Suprapubic skin (tissue), 4 donors: ENCODE data around the gene PACS2. TPM values are rescaled to one million over a fixed set of nuclear protein-coding genes. Genes with fewer than 3 reads are reported as not detected.

Experiments used
- DNase-seq, 2 donors: peaks; one replicate each; pipeline ENCODE4 v3.0.0-alpha.2; 2019; ENCODE audit warnings: low spot score in 2 of 2
- H3K27ac ChIP-seq: fragments of 200-600 bp; sonication (generic); one replicate; pipeline ENCODE4 v1.5.1; 2019
- H3K27me3 ChIP-seq: fragments of 200-600 bp; sonication (generic); one replicate; pipeline ENCODE4 v1.5.1; 2019
- H3K36me3 ChIP-seq: fragments of 200-600 bp; sonication (generic); one replicate; pipeline ENCODE4 v1.5.1; 2019
- H3K4me1 ChIP-seq: fragments of 200-600 bp; sonication (generic); one replicate; pipeline ENCODE4 v1.5.1; 2019
- H3K4me3 ChIP-seq: fragments of 200-600 bp; sonication (generic); one replicate; pipeline ENCODE4 v1.5.1; 2019; ENCODE audit warnings: mild to moderate bottlenecking
- H3K9me3 ChIP-seq: fragments of 200-600 bp; sonication (generic); one replicate; pipeline ENCODE4 v1.5.1; 2019
- EP300 ChIP-seq: sonication (generic); formaldehyde crosslinking; IDR thresholded peaks from one replicate; pipeline ENCODE4 v1.6.1; 2017; ENCODE audit warnings: antibody characterized with exemption
- POLR2A ChIP-seq, 2 donors: fragments of 450-650 bp; IDR thresholded peaks; one replicate each; pipeline ENCODE4 v1.6.1; 2017; ENCODE audit warnings: antibody characterized with exemption in 2 of 2, mild to moderate bottlenecking in 2 of 2, moderate library complexity in 2 of 2
- POLR2AphosphoS5 ChIP-seq, 3 donors: sonication (generic); formaldehyde crosslinking; IDR thresholded peaks; one replicate each; pipeline ENCODE4 v1.6.1; 2017; ENCODE audit warnings: antibody characterized with exemption in 3 of 3
- WGBS: methylation state at CpG from one replicate; pipeline ENCODE4 v1.1.5; 2018; 5-methylcytosine and 5-hydroxymethylcytosine counted together
- total RNA-seq, 4 donors: library from RNA; depleted of rRNA; stranded (reverse); fragments of >200 nt; gene quantifications; one replicate each; pipeline ENCODE4 v1.1.0, GENCODE V29; 2016
- TF ChIP-seq, protein P1 (sequence below), 2 donors: fragments of 200-600 bp in 1 of 2; fragments of 450-650 bp in 1 of 2; sonication (generic) in 1 of 2; IDR thresholded peaks; one replicate each; pipeline ENCODE4 v1.5.1; 2016 to 2019; ENCODE audit warnings: antibody characterized with exemption in 2 of 2, mild to moderate bottlenecking in 1 of 2, moderate library complexity in 1 of 2

Gene PACS2
- total RNA-seq, 4 donors from 2014 or later: 41.9 to 100 (median 66.6) TPM

DNA sequence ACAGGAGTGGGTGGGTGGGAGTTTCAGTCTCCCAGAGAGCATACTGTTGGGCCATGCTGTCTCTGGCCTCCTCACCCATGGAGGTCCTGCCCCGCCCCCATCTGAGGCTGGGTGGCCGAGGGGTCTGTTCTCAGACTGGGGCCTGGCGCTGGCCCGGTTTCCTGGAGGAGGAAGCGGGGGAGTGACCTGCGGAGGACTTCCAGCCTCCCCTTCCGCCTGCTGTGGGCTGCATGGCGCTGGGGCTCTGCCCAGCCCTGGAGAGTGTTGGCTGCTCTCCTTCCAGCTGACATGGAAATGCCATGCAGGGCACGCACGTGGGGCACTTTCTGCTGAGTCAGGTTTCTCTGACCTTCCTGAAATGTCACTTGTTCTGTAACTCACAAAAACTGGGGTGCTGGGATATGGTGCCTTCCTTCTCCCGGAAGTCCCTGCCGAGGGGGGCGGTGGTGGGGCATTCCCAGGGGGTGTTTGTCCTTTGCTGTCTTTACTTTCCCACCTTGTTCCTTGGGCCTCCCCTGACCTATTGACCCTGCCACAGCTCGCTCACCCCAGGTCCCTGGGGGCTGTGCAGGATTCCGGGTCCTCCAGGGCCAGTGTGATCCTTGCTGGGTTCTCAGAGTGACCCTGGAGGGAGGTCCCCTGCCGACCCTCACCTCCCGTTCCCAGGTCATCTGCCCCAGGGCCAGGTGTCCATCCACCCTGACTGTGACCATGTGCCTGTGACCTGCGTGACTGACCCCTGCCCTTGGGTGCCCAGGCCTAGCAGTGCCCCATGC, 23.6 kb downstream of the PACS2 start:
- Histone ChIP-seq H3K4me1 (peaks cover 31% of the 10 kb centered on the region), H3K4me3 (no peak overlapping the region), H3K27ac (no peak overlapping the region), H3K27me3 (no peaks in the 10 kb centered on the region), H3K36me3 (no peaks in the 10 kb centered on the region), H3K9me3 (no peaks in the 10 kb centered on the region)
- 84% methylated on average over 9 of the region's 18 CpGs for WGBS
- peak in 1 of 2 donors; percentile 62 for DNase-seq
- TF ChIP-seq, protein P1, sequence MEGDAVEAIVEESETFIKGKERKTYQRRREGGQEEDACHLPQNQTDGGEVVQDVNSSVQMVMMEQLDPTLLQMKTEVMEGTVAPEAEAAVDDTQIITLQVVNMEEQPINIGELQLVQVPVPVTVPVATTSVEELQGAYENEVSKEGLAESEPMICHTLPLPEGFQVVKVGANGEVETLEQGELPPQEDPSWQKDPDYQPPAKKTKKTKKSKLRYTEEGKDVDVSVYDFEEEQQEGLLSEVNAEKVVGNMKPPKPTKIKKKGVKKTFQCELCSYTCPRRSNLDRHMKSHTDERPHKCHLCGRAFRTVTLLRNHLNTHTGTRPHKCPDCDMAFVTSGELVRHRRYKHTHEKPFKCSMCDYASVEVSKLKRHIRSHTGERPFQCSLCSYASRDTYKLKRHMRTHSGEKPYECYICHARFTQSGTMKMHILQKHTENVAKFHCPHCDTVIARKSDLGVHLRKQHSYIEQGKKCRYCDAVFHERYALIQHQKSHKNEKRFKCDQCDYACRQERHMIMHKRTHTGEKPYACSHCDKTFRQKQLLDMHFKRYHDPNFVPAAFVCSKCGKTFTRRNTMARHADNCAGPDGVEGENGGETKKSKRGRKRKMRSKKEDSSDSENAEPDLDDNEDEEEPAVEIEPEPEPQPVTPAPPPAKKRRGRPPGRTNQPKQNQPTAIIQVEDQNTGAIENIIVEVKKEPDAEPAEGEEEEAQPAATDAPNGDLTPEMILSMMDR (IDR thresholded peaks at IDR 0.05): no peak
- TF ChIP-seq POLR2A (IDR thresholded peaks at IDR 0.05) (no peak), EP300 (no peak), POLR2AphosphoS5 (IDR thresholded peaks at IDR 0.05) (no peak)

DNA sequence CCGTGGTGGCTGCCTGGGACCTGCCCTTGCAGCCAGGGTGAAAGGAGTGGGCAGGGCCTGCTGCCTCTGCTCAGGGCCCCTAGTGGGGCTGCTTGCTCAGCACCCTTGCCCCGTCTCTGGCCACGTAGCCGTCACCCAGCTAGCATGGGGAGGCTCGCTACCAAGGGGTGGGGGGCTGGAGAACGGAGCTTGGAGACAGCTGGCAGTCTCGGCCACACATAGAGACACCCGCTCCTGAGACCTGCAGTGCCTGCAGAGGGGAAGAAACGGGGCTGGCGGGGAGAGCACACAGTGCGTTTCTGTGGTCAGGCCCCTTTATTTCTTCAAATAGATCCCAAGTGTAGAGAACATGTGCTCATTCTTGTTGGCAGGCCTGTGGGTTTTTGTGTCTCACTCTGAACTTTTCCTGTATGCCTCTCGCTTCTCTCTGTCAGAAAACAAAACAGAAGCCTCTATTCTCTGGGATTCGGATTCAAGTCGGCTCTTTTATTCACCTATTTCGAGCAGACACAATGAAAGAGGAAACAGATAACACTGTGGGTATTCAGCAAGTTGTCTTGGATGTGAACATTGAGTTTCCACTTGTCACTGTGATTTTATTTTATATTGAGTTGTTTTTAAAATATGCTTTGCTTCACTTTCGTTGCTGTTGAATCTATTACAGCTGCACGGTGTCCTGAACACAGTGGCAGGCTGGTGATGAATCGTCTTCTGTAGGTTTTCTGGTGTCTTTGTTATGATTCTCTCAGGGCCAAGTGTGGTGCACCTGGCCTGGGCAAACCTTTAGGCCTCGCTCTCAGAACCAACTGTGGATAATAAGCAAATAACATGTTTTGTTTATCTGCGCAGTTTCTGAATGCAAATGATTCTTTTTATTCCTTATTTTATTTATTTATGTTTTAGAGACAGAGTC, 26.5 kb downstream of the PACS2 start:
- no peaks in the 10 kb centered on the region for H3K27me3 ChIP-seq
- H3K4me1 ChIP-seq: peaks cover 25% of the 10 kb centered on the region
- 57% methylated on average over 12 of the region's 20 CpGs for WGBS
- no peak overlapping the region for H3K4me3 ChIP-seq
- no peak overlapping the region for H3K27ac ChIP-seq
- no peak for TF ChIP-seq POLR2AphosphoS5 (IDR thresholded peaks at IDR 0.05)
- TF ChIP-seq POLR2A (IDR thresholded peaks at IDR 0.05): no peak
- TF ChIP-seq, protein P1 (IDR thresholded peaks at IDR 0.05): no peak
- TF ChIP-seq EP300: no peak
- H3K36me3 ChIP-seq: no peaks in the 10 kb centered on the region
- no peaks in the 10 kb centered on the region for H3K9me3 ChIP-seq
- DNase-seq: no peak

DNA sequence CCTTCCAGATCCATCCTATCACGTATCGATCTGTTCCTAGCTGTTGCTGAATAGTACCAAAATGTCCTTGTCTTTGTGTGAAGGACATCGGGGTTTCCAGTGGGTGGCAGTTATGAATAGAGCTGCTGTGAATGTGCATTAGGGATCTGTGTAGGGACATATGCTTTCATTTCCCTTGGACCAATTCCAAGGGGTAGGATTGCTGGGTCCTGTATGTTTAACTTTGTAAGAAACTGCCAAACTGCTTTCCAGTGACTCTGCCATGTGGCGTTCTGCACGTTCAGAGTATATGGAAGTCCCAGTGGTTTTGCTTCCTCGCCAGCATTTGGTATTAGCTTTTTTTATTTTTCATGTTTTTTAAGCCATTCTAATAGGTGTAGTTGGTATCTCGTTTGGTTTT, 28.6 kb downstream of the PACS2 start:
- WGBS: 80% methylated on average over 7 of the region's 7 CpGs
- H3K4me1 ChIP-seq: peaks cover 26% of the 10 kb centered on the region
- H3K9me3 ChIP-seq: no peaks in the 10 kb centered on the region
- no peak overlapping the region for H3K4me3 ChIP-seq
- H3K27ac ChIP-seq: no peak overlapping the region
- TF ChIP-seq, protein P1 (IDR thresholded peaks at IDR 0.05): no peak
- no peak for TF ChIP-seq POLR2A (IDR thresholded peaks at IDR 0.05)
- no peak for TF ChIP-seq POLR2AphosphoS5 (IDR thresholded peaks at IDR 0.05)
- no peak for TF ChIP-seq EP300
- no peak for DNase-seq
- H3K36me3 ChIP-seq: no peaks in the 10 kb centered on the region
- H3K27me3 ChIP-seq: no peaks in the 10 kb centered on the region

DNA sequence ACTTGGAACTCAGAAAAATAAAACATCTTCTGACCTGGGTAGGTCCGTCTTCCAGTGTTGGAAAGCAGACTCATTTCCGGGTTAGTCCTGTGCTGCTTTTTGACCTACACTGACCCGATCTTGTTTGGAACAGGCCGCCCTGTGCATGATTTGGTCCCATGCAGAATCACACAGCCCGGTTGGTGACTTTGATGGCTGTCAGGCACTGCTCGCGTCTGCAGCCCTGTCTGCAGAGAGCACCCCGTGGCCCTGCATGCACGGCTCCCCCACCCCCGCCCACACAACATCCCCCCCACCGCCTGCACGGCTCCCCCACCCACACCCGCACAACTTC, 31.6 kb downstream of the PACS2 start:
- H3K4me1 ChIP-seq: peaks cover 17% of the 10 kb centered on the region
- no peak overlapping the region for H3K27ac ChIP-seq
- no peaks in the 10 kb centered on the region for H3K27me3 ChIP-seq
- no peak overlapping the region for H3K4me3 ChIP-seq
- no peak for DNase-seq
- TF ChIP-seq, protein P1 (IDR thresholded peaks at IDR 0.05): no peak
- TF ChIP-seq EP300 (no peak), POLR2AphosphoS5 (IDR thresholded peaks at IDR 0.05) (no peak), POLR2A (IDR thresholded peaks at IDR 0.05) (no peak)
- H3K36me3 ChIP-seq: peaks cover 14% of the 10 kb centered on the region
- 84% methylated on average over 9 of the region's 13 CpGs for WGBS
- no peaks in the 10 kb centered on the region for H3K9me3 ChIP-seq
